Activated gamma-delta T cell treated with Interleukin-2 at 50 U/mL for 16 hours (primary cell): ENCODE data around the gene CD5L.

ENCODE experiments used
- DNase-seq: peaks from one replicate; pipeline ENCODE4 v3.0.0-alpha.2; 2020

CD5L gene

GRCh38 chr1:157841708-157842107 is at the start of gene CD5L:
Gene CD5L, minus strand, starts transcription at chr1:157841808. Its CDS starts 107 bp downstream, at chr1:157841701.
- DNase-seq, result no peak

- DNase-seq, result no peak
Observed at GRCh38 chr1:157882580-157882979, 41.0 kb upstream of the CD5L start.

GRCh38 chr1:157880621-157881020 is 39.0 kb upstream of the CD5L start:
- no peak for DNase-seq

- no peak for DNase-seq
Observed at GRCh38 chr1:157878059-157878458, 36.5 kb upstream of the CD5L start.

- no peak for DNase-seq
Observed at GRCh38 chr1:157870490-157870889, 28.9 kb upstream of the CD5L start.

GRCh38 chr1:157868654-157869053 is 27.0 kb upstream of the CD5L start:
- no peak for DNase-seq

- DNase-seq, result no peak
Observed at GRCh38 chr1:157862114-157863070, 20.8 kb upstream of the CD5L start.

GRCh38 chr1:157856538-157856937 is 14.9 kb upstream of the CD5L start:
- DNase-seq, result no peak

- no peak for DNase-seq
Observed at GRCh38 chr1:157852476-157852875, 10.9 kb upstream of the CD5L start.

GRCh38 chr1:157849229-157849875 is 7.7 kb upstream of the CD5L start:
- DNase-seq, result no peak

- no peak for DNase-seq
Observed at GRCh38 chr1:157844089-157844830, 2.7 kb upstream of the CD5L start.

- no peak for DNase-seq
Observed at GRCh38 chr1:157842939-157843338, 1.3 kb upstream of the CD5L start.

GRCh38 chr1:157838966-157839365 is 2.6 kb downstream of the CD5L start:
- DNase-seq, result no peak

- DNase-seq, result no peak
Observed at GRCh38 chr1:157834430-157834829, 7.2 kb downstream of the CD5L start.

GRCh38 chr1:157833145-157833544 is 8.5 kb downstream of the CD5L start:
- no peak for DNase-seq

- no peak for DNase-seq
Observed at GRCh38 chr1:157831968-157832626, 9.5 kb downstream of the CD5L start.

GRCh38 chr1:157830887-157831286 is 10.7 kb downstream of the CD5L start:
- no peak for DNase-seq

- no peak for DNase-seq
Observed at GRCh38 chr1:157829711-157830110, 11.9 kb downstream of the CD5L start.

- no peak for DNase-seq
Observed at GRCh38 chr1:157829210-157829609, 12.4 kb downstream of the CD5L start.

GRCh38 chr1:157820299-157820698 is 21.3 kb downstream of the CD5L start:
- DNase-seq, result no peak

- no peak for DNase-seq
Observed at GRCh38 chr1:157819896-157820295, 21.7 kb downstream of the CD5L start, which contains the start of gene FCRL1. Gene FCRL1, minus strand, starts transcription at chr1:157820120. Its CDS starts 83 bp downstream, at chr1:157820037.

- no peak for DNase-seq
Observed at GRCh38 chr1:157819215-157819614, 22.4 kb downstream of the CD5L start.

- DNase-seq, result no peak
Observed at GRCh38 chr1:157813269-157813668, 28.3 kb downstream of the CD5L start.
